ENCODE results near the gene CCDC102A. TPM values are rescaled to one million over a fixed set of nuclear protein-coding genes. Genes with fewer than 3 reads are reported as not detected.

CCDC102A gene
- total RNA-seq, 1 donor, result 15.1 TPM

DNA sequence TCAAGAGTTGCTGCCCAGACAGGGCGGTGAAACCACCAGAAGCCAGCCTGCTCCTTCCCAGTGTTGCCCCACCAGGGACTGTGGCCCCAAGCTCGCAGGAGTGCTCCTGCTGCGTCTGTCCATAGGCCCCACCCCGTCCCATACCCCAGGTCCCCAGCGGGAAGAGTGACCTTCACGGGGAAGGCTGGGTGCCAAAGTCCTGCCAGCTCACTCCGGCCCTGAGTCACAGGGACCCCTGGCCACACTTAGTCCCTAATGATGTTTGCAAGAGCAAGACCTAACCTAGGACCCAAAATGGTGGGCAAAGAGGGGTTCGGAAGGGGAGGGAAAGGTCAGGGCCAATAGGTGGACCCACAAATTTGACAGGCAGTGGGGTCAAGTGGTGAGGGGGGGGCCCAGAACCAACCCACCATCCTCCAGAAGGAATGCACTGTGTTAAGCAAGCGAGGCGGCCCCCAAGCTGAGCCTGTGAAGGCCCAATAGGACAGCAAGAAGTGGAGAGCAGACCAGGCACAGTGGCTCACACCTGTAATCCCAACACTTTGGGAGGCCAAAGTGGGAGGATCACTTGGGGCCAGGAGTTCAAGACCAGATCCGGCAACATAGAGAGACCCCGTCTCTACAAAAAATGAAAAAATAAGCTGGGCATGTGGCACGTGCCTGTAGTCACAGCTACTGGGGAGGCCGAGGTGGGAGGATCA lies 53.4 kb downstream of the CCDC102A start:
- DNase-seq (ENCODE audit: low read depth), result no peak
- TF ChIP-seq, protein P1, sequence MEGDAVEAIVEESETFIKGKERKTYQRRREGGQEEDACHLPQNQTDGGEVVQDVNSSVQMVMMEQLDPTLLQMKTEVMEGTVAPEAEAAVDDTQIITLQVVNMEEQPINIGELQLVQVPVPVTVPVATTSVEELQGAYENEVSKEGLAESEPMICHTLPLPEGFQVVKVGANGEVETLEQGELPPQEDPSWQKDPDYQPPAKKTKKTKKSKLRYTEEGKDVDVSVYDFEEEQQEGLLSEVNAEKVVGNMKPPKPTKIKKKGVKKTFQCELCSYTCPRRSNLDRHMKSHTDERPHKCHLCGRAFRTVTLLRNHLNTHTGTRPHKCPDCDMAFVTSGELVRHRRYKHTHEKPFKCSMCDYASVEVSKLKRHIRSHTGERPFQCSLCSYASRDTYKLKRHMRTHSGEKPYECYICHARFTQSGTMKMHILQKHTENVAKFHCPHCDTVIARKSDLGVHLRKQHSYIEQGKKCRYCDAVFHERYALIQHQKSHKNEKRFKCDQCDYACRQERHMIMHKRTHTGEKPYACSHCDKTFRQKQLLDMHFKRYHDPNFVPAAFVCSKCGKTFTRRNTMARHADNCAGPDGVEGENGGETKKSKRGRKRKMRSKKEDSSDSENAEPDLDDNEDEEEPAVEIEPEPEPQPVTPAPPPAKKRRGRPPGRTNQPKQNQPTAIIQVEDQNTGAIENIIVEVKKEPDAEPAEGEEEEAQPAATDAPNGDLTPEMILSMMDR (IDR thresholded peaks at IDR 0.05; ENCODE audit: insufficient read depth, low read depth, low read length), result no peak
- H3K4me3 ChIP-seq (ENCODE audit: low read depth, low read length), result no peak overlapping the region

- TF ChIP-seq, protein P1 (IDR thresholded peaks at IDR 0.05; ENCODE audit: insufficient read depth, low read depth, low read length), result no peak
- H3K4me3 ChIP-seq (ENCODE audit: low read depth, low read length), result no peak overlapping the region
- no peak for DNase-seq (ENCODE audit: low read depth)
Measured at GRCh38 chr16:57481421-57481820, 55.0 kb downstream of the CCDC102A start.

- TF ChIP-seq, protein P1 (IDR thresholded peaks at IDR 0.05; ENCODE audit: insufficient read depth, low read depth, low read length), result no peak
- no peak for DNase-seq (ENCODE audit: low read depth)
- no peak overlapping the region for H3K4me3 ChIP-seq (ENCODE audit: low read depth, low read length)
Measured at GRCh38 chr16:57480754-57481230, 55.6 kb downstream of the CCDC102A start.

GRCh38 chr16:57479976-57480753 lies 56.2 kb downstream of the CCDC102A start:
- TF ChIP-seq, protein P1 (IDR thresholded peaks at IDR 0.05; ENCODE audit: insufficient read depth, low read depth, low read length), result no peak
- DNase-seq (ENCODE audit: low read depth), result peak; percentile 85
- peak overlapping the region; percentile 64 for H3K4me3 ChIP-seq (ENCODE audit: low read depth, low read length)

GRCh38 chr16:57479205-57479975 lies 57.0 kb downstream of the CCDC102A start:
- peak overlapping the region; percentile 64 for H3K4me3 ChIP-seq (ENCODE audit: low read depth, low read length)
- DNase-seq (ENCODE audit: low read depth), result peak; percentile 73

More at GRCh38 chr16:57479205-57479975, 57.0 kb downstream of the CCDC102A start:
- TF ChIP-seq, protein P1 (IDR thresholded peaks at IDR 0.05; ENCODE audit: insufficient read depth, low read depth, low read length), result no peak
